Measurements from ENCODE around the gene PPP2R5A.

- TF ChIP-seq CTCF (IDR thresholded peaks at IDR 0.05) (no peak), POLR2A (IDR thresholded peaks at IDR 0.05) (no peak)
Measured at GRCh38 chr1:212286556-212287131, 1.4 kb downstream of the PPP2R5A start.
